ENCODE measurements around the gene GNAO1. TPM values are rescaled to one million over a fixed set of nuclear protein-coding genes. Genes with fewer than 3 reads are reported as not detected.

Gene GNAO1
- polyA plus RNA-seq, 4 donors = 0.81 to 8.2 (median 3.2) TPM

- WGBS, 3 donors = 73 to 87% (median 75%) methylated on average over 6 of the region's 6 CpGs
Observed at GRCh38 chr16:56303880-56304279, 112.6 kb downstream of the GNAO1 start.

GRCh38 chr16:56305956-56306565 is 114.8 kb downstream of the GNAO1 start:
- Histone ChIP-seq H3K9me3 (ENCODE audit: control insufficient read depth in 2 of 2, insufficient read depth in 1 of 2, low read depth in 1 of 2, low read length in 1 of 2) (no peaks in the 10 kb centered on the region), H3K27me3 (ENCODE audit: control insufficient read depth in 3 of 3, insufficient read depth in 3 of 3, low read length in 3 of 3) (no peaks in the 10 kb centered on the region), H3K36me3 (ENCODE audit: control insufficient read depth in 3 of 3, insufficient read depth in 2 of 3, low read depth in 1 of 3, low read length in 3 of 3) (peaks cover 0 to 2% (median 0%) of the 10 kb centered on the region in 3 donors), H3K27ac (ENCODE audit: low read depth in 1 of 3, low read length in 2 of 3) (no peak overlapping the region), H3K4me3 (ENCODE audit: low read depth in 1 of 3, low read length in 3 of 3) (no peak overlapping the region), H3K4me1 (ENCODE audit: control insufficient read depth in 3 of 3, insufficient read depth in 2 of 3, low read depth in 1 of 3, low read length in 2 of 3) (no peaks in the 10 kb centered on the region)
- no peak for DNase-seq
- no peak for FAIRE-seq
- WGBS, 3 donors = 54 to 57% (median 55%) methylated on average over 9 of the region's 9 CpGs

More at GRCh38 chr16:56303880-56304279, 112.6 kb downstream of the GNAO1 start:
- Histone ChIP-seq H3K4me1 (ENCODE audit: control insufficient read depth in 3 of 3, insufficient read depth in 2 of 3, low read depth in 1 of 3, low read length in 2 of 3) (no peaks in the 10 kb centered on the region), H3K36me3 (ENCODE audit: control insufficient read depth in 3 of 3, insufficient read depth in 2 of 3, low read depth in 1 of 3, low read length in 3 of 3) (peaks cover 0 to 2% (median 0%) of the 10 kb centered on the region in 3 donors), H3K9me3 (ENCODE audit: control insufficient read depth in 2 of 2, insufficient read depth in 1 of 2, low read depth in 1 of 2, low read length in 1 of 2) (no peaks in the 10 kb centered on the region), H3K27me3 (ENCODE audit: control insufficient read depth in 3 of 3, insufficient read depth in 3 of 3, low read length in 3 of 3) (no peaks in the 10 kb centered on the region), H3K4me3 (ENCODE audit: low read depth in 1 of 3, low read length in 3 of 3) (no peak overlapping the region), H3K27ac (ENCODE audit: low read depth in 1 of 3, low read length in 2 of 3) (no peak overlapping the region)
- FAIRE-seq (no peak), DNase-seq (no peak)

GRCh38 chr16:56306690-56307533 is 115.6 kb downstream of the GNAO1 start:
- no peaks in the 10 kb centered on the region for H3K4me1 ChIP-seq (ENCODE audit: control insufficient read depth in 3 of 3, insufficient read depth in 2 of 3, low read depth in 1 of 3, low read length in 2 of 3)
- no peaks in the 10 kb centered on the region for H3K9me3 ChIP-seq (ENCODE audit: control insufficient read depth in 2 of 2, insufficient read depth in 1 of 2, low read depth in 1 of 2, low read length in 1 of 2)
- peaks cover 0 to 2% (median 0%) of the 10 kb centered on the region in 3 donors for H3K36me3 ChIP-seq (ENCODE audit: control insufficient read depth in 3 of 3, insufficient read depth in 2 of 3, low read depth in 1 of 3, low read length in 3 of 3)
- 60 to 78% (median 64%) methylated on average over 15 to 16 of the region's 16 CpGs for WGBS, 3 donors
- no peak overlapping the region for H3K4me3 ChIP-seq (ENCODE audit: low read depth in 1 of 3, low read length in 3 of 3)
- DNase-seq (no peak), FAIRE-seq (no peak)
- no peak overlapping the region for H3K27ac ChIP-seq (ENCODE audit: low read depth in 1 of 3, low read length in 2 of 3)
- H3K27me3 ChIP-seq (ENCODE audit: control insufficient read depth in 3 of 3, insufficient read depth in 3 of 3, low read length in 3 of 3) = no peaks in the 10 kb centered on the region

- no peak overlapping the region for H3K4me3 ChIP-seq (ENCODE audit: low read depth in 1 of 3, low read length in 3 of 3)
- no peaks in the 10 kb centered on the region for H3K4me1 ChIP-seq (ENCODE audit: control insufficient read depth in 3 of 3, insufficient read depth in 2 of 3, low read depth in 1 of 3, low read length in 2 of 3)
- no peaks in the 10 kb centered on the region for H3K9me3 ChIP-seq (ENCODE audit: control insufficient read depth in 2 of 2, insufficient read depth in 1 of 2, low read depth in 1 of 2, low read length in 1 of 2)
- no peak overlapping the region for H3K27ac ChIP-seq (ENCODE audit: low read depth in 1 of 3, low read length in 2 of 3)
- DNase-seq = no peak
- no peaks in the 10 kb centered on the region for H3K27me3 ChIP-seq (ENCODE audit: control insufficient read depth in 3 of 3, insufficient read depth in 3 of 3, low read length in 3 of 3)
- no peak for FAIRE-seq
- WGBS, 3 donors = 83 to 90% (median 85%) methylated on average over 2 of the region's 2 CpGs
- H3K36me3 ChIP-seq (ENCODE audit: control insufficient read depth in 3 of 3, insufficient read depth in 2 of 3, low read depth in 1 of 3, low read length in 3 of 3) = peaks cover 0 to 2% (median 0%) of the 10 kb centered on the region in 3 donors
Observed at GRCh38 chr16:56307534-56307873, 116.2 kb downstream of the GNAO1 start.

GRCh38 chr16:56309008-56309407 is 117.7 kb downstream of the GNAO1 start:
- Histone ChIP-seq H3K4me1 (ENCODE audit: control insufficient read depth in 3 of 3, insufficient read depth in 2 of 3, low read depth in 1 of 3, low read length in 2 of 3) (no peaks in the 10 kb centered on the region), H3K36me3 (ENCODE audit: control insufficient read depth in 3 of 3, insufficient read depth in 2 of 3, low read depth in 1 of 3, low read length in 3 of 3) (no peaks in the 10 kb centered on the region), H3K4me3 (ENCODE audit: low read depth in 1 of 3, low read length in 3 of 3) (no peak overlapping the region), H3K9me3 (ENCODE audit: control insufficient read depth in 2 of 2, insufficient read depth in 1 of 2, low read depth in 1 of 2, low read length in 1 of 2) (no peaks in the 10 kb centered on the region), H3K27me3 (ENCODE audit: control insufficient read depth in 3 of 3, insufficient read depth in 3 of 3, low read length in 3 of 3) (no peaks in the 10 kb centered on the region), H3K27ac (ENCODE audit: low read depth in 1 of 3, low read length in 2 of 3) (no peak overlapping the region)
- DNase-seq (no peak), FAIRE-seq (no peak)
- WGBS, 3 donors = 43 to 75% (median 71%) methylated on average over 3 of the region's 3 CpGs

- H3K9me3 ChIP-seq (ENCODE audit: control insufficient read depth in 2 of 2, insufficient read depth in 1 of 2, low read depth in 1 of 2, low read length in 1 of 2) = no peaks in the 10 kb centered on the region
- no peaks in the 10 kb centered on the region for H3K27me3 ChIP-seq (ENCODE audit: control insufficient read depth in 3 of 3, insufficient read depth in 3 of 3, low read length in 3 of 3)
- no peaks in the 10 kb centered on the region for H3K4me1 ChIP-seq (ENCODE audit: control insufficient read depth in 3 of 3, insufficient read depth in 2 of 3, low read depth in 1 of 3, low read length in 2 of 3)
- no peaks in the 10 kb centered on the region for H3K36me3 ChIP-seq (ENCODE audit: control insufficient read depth in 3 of 3, insufficient read depth in 2 of 3, low read depth in 1 of 3, low read length in 3 of 3)
- DNase-seq (no peak), FAIRE-seq (no peak)
- WGBS, 3 donors = 73 to 87% (median 85%) methylated on average over 2 of the region's 2 CpGs
- no peak overlapping the region for H3K4me3 ChIP-seq (ENCODE audit: low read depth in 1 of 3, low read length in 3 of 3)
- no peak overlapping the region for H3K27ac ChIP-seq (ENCODE audit: low read depth in 1 of 3, low read length in 2 of 3)
Observed at GRCh38 chr16:56310690-56311089, 119.4 kb downstream of the GNAO1 start.

GRCh38 chr16:56311208-56312027 is 120.1 kb downstream of the GNAO1 start:
- WGBS, 3 donors = 68 to 83% (median 72%) methylated on average over 7 to 13 of the region's 13 CpGs
- Histone ChIP-seq H3K4me1 (ENCODE audit: control insufficient read depth in 3 of 3, insufficient read depth in 2 of 3, low read depth in 1 of 3, low read length in 2 of 3) (no peaks in the 10 kb centered on the region), H3K27ac (ENCODE audit: low read depth in 1 of 3, low read length in 2 of 3) (no peak overlapping the region), H3K36me3 (ENCODE audit: control insufficient read depth in 3 of 3, insufficient read depth in 2 of 3, low read depth in 1 of 3, low read length in 3 of 3) (no peaks in the 10 kb centered on the region), H3K27me3 (ENCODE audit: control insufficient read depth in 3 of 3, insufficient read depth in 3 of 3, low read length in 3 of 3) (no peaks in the 10 kb centered on the region), H3K9me3 (ENCODE audit: control insufficient read depth in 2 of 2, insufficient read depth in 1 of 2, low read depth in 1 of 2, low read length in 1 of 2) (no peaks in the 10 kb centered on the region), H3K4me3 (ENCODE audit: low read depth in 1 of 3, low read length in 3 of 3) (no peak overlapping the region)
- DNase-seq (no peak), FAIRE-seq (no peak)

- Histone ChIP-seq H3K36me3 (ENCODE audit: control insufficient read depth in 3 of 3, insufficient read depth in 2 of 3, low read depth in 1 of 3, low read length in 3 of 3) (no peaks in the 10 kb centered on the region), H3K4me3 (ENCODE audit: low read depth in 1 of 3, low read length in 3 of 3) (no peak overlapping the region), H3K27me3 (ENCODE audit: control insufficient read depth in 3 of 3, insufficient read depth in 3 of 3, low read length in 3 of 3) (peaks cover 0 to 3% (median 0%) of the 10 kb centered on the region in 3 donors), H3K27ac (ENCODE audit: low read depth in 1 of 3, low read length in 2 of 3) (no peak overlapping the region), H3K9me3 (ENCODE audit: control insufficient read depth in 2 of 2, insufficient read depth in 1 of 2, low read depth in 1 of 2, low read length in 1 of 2) (no peaks in the 10 kb centered on the region), H3K4me1 (ENCODE audit: control insufficient read depth in 3 of 3, insufficient read depth in 2 of 3, low read depth in 1 of 3, low read length in 2 of 3) (no peaks in the 10 kb centered on the region)
- DNase-seq (no peak), FAIRE-seq (no peak)
- WGBS, 3 donors = 68 to 73% (median 72%) methylated on average over 11 of the region's 11 CpGs
Observed at GRCh38 chr16:56312028-56312300, 120.7 kb downstream of the GNAO1 start.
